ENCODE results near the gene CNTNAP2. TPM values are rescaled to one million over a fixed set of nuclear protein-coding genes. Genes with fewer than 3 reads are reported as not detected.

The CNTNAP2 gene
- total and polyA plus RNA-seq, 4 donors = 41.3 to 127 (median 67.8) TPM

DNA sequence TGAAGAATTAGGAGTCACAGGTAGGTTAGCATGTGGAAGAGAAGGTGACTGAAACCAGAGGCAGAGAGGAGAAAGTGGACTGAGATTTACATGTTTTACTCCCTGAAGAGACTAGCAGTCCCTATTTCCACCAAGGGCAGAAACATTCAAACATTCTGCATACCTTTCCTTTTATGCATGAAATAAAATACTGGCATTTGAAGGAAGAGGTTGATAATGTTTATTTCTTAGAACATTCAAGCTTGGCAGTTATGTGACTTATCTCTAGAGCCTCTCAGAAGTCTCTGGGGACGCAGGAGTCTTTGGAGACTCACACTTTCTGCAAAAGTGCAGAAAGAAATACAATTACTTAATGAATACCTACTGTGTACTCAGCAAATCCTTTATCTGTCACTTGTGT is 1966.8 kb downstream of the CNTNAP2 start:
- Histone ChIP-seq H3K27me3 (ENCODE audit: control insufficient read depth, insufficient read depth, low read length) (no peaks in the 10 kb centered on the region), H3K36me3 (ENCODE audit: control insufficient read depth, insufficient read depth, low read length) (no peaks in the 10 kb centered on the region), H3K27ac (ENCODE audit: low read depth, low read length) (no peak overlapping the region), H3K4me3 (ENCODE audit: low read depth, low read length) (no peak overlapping the region), H3K4me1 (ENCODE audit: control insufficient read depth, insufficient read depth, low read length) (no peaks in the 10 kb centered on the region), H3K9me3 (ENCODE audit: control insufficient read depth, insufficient read depth, low read length) (no peaks in the 10 kb centered on the region)
- no peak for DNase-seq (ENCODE audit: low read depth in 4 of 6, low spot score in 6 of 6)
- WGBS (ENCODE audit: insufficient coverage) = no CpG with 5 or more reads among the region's 1 CpG

DNA sequence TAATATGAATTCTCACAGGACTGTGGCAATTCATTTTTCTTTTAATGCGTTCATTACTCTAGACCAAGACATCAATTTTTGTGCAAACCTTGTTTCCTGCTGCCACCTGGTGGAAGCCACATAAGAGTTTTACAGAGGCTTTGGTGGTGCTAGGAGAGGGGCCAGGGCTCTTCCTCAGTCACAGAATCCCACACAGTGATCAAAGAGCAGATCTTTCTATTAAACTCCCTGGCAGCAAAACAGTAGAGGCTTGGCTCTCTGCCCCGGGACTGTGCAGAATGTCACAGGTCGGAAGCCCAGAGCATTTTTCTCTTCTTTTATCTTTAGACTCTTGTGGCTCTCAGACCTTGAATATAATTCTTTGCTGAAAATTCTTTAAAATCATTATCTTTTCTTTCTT is 1967.5 kb downstream of the CNTNAP2 start:
- 9% methylated on average over 2 of the region's 3 CpGs for WGBS (ENCODE audit: insufficient coverage)
- no peak overlapping the region for H3K4me3 ChIP-seq (ENCODE audit: low read depth, low read length)
- no peak overlapping the region for H3K27ac ChIP-seq (ENCODE audit: low read depth, low read length)
- DNase-seq (ENCODE audit: low read depth in 4 of 6, low spot score in 6 of 6) = peak; percentile 64 to 97 (median 82)
- H3K4me1 ChIP-seq (ENCODE audit: control insufficient read depth, insufficient read depth, low read length) = no peaks in the 10 kb centered on the region
- H3K9me3 ChIP-seq (ENCODE audit: control insufficient read depth, insufficient read depth, low read length) = no peaks in the 10 kb centered on the region
- H3K27me3 ChIP-seq (ENCODE audit: control insufficient read depth, insufficient read depth, low read length) = no peaks in the 10 kb centered on the region
- H3K36me3 ChIP-seq (ENCODE audit: control insufficient read depth, insufficient read depth, low read length) = no peaks in the 10 kb centered on the region

DNA sequence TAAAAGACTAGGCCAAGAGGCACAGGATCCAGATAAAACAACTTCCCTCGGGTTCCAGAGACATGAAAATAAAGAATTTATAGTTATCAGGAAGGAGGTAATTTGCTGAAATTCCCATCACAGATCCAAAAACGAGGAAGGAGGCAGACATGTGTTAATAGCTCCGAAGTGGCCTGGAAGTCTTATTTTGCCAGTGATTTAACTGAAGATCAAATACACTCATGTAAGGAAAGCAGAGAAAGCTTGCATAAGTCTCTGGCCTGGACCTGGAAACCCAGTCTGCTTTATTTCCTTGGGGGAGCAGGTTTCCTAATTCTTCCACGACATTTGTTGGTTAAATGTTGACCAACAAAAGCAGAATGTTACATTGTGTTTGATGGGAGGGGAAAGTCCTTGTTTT is 1975.3 kb downstream of the CNTNAP2 start:
- DNase-seq (ENCODE audit: low read depth in 4 of 6, low spot score in 6 of 6) = no peak
- H3K4me1 ChIP-seq (ENCODE audit: control insufficient read depth, insufficient read depth, low read length) = peaks cover 3% of the 10 kb centered on the region
- WGBS (ENCODE audit: insufficient coverage) = 80% methylated on average over 1 of the region's 4 CpGs
- no peak overlapping the region for H3K4me3 ChIP-seq (ENCODE audit: low read depth, low read length)
- H3K36me3 ChIP-seq (ENCODE audit: control insufficient read depth, insufficient read depth, low read length) = no peaks in the 10 kb centered on the region
- H3K27ac ChIP-seq (ENCODE audit: low read depth, low read length) = no peak overlapping the region
- H3K27me3 ChIP-seq (ENCODE audit: control insufficient read depth, insufficient read depth, low read length) = no peaks in the 10 kb centered on the region
- H3K9me3 ChIP-seq (ENCODE audit: control insufficient read depth, insufficient read depth, low read length) = no peaks in the 10 kb centered on the region

DNA sequence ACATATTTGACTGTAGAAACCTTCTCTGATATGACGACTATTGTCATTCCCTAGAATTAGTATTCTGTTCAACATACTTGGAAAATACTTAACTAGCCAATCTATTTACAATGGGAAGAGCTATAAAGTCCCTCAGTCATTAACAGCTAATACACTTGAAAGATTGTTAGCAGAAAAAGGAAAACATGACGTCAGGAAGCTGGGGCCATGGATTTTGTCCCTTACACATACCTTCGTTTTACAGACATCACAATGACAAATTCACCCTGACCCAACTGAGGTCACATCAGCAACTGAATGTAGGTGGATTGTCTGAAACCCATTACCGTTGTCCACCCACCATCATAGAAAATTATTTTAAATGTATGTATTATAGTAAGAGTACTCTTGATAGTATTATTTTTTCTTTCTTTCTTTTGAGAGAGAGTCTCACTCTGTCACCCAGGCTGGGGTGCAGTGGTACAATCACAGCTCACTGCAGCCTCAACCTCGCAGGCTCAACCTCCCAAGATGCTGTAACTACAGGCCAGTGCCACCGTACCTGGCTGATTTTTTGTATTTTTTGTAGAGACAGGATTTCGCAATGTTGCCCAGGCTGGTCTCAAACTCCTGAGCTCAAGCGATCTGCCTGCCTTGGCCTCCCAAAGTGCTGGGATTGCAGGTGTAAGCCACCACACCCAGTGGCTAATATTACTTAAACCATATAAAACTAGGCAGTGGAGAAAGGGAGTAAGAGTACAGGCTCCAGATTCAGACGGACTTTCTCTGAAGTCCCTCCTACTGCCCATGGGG is 1977.0 kb downstream of the CNTNAP2 start:
- DNase-seq (ENCODE audit: low read depth in 4 of 6, low spot score in 6 of 6) = no peak
- no CpG with 5 or more reads among the region's 9 CpGs for WGBS (ENCODE audit: insufficient coverage)
- H3K4me1 ChIP-seq (ENCODE audit: control insufficient read depth, insufficient read depth, low read length) = peaks cover 3% of the 10 kb centered on the region

DNA sequence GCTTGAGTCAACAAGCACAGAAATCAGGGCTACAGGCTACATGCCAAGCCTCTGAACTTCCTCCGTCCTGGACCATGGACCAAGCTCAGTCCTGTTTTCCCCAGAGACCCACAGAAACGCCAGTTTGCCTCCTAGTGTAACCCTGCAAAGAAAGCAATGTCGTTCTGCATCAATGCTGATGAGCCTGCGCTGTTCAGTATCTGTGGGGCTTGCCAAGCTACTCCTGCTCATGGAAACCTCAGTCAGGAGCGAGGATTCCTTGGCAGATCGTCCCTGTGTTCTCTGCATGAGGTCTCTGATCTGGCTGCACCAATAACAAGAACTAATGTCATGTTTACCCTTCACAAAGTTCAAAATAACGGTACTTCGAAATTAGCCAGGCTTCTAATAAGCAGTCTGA is 1978.5 kb downstream of the CNTNAP2 start:
- 23% methylated on average over 7 of the region's 8 CpGs for WGBS (ENCODE audit: insufficient coverage)
- peak in 2 of 6 donors; percentile 39 to 60 for DNase-seq (ENCODE audit: low read depth in 4 of 6, low spot score in 6 of 6)
- Histone ChIP-seq H3K27ac (ENCODE audit: low read depth, low read length) (no peak overlapping the region), H3K36me3 (ENCODE audit: control insufficient read depth, insufficient read depth, low read length) (no peaks in the 10 kb centered on the region), H3K27me3 (ENCODE audit: control insufficient read depth, insufficient read depth, low read length) (no peaks in the 10 kb centered on the region), H3K9me3 (ENCODE audit: control insufficient read depth, insufficient read depth, low read length) (no peaks in the 10 kb centered on the region), H3K4me3 (ENCODE audit: low read depth, low read length) (no peak overlapping the region), H3K4me1 (ENCODE audit: control insufficient read depth, insufficient read depth, low read length) (peaks cover 3% of the 10 kb centered on the region)

More for the DNA sequence above, 1977.0 kb downstream of the CNTNAP2 start:
- Histone ChIP-seq H3K27me3 (ENCODE audit: control insufficient read depth, insufficient read depth, low read length) (no peaks in the 10 kb centered on the region), H3K27ac (ENCODE audit: low read depth, low read length) (no peak overlapping the region), H3K36me3 (ENCODE audit: control insufficient read depth, insufficient read depth, low read length) (no peaks in the 10 kb centered on the region), H3K9me3 (ENCODE audit: control insufficient read depth, insufficient read depth, low read length) (no peaks in the 10 kb centered on the region), H3K4me3 (ENCODE audit: low read depth, low read length) (no peak overlapping the region)

DNA sequence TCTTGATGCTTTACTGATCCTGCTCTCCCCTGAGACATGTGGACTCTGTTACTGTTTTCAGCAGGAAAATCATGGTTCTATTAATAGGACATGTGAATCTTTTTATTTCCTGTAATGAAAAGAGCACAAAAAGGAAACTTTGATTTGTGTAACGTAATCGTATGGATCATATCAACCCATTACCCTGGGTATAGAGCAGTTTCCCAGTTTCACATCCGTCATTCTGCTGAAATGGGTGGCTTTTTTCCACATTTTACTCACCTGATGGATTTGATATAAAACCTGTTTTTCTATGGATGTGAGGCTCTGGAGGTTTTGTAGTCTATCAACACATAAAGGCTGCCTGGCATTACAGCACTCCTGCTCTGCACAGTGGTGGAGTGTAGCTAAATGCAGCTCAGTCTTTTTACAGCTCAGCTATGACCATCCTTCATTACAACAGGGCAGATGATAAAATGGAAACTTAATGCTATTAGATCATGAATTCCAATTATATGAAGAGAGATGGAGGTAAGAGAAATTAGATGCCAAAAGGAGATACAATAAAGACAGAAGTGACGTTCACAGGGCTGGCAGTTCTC is 1987.6 kb downstream of the CNTNAP2 start:
- no peaks in the 10 kb centered on the region for H3K27me3 ChIP-seq (ENCODE audit: control insufficient read depth, insufficient read depth, low read length)
- H3K9me3 ChIP-seq (ENCODE audit: control insufficient read depth, insufficient read depth, low read length) = no peaks in the 10 kb centered on the region
- peak in 1 of 6 donors; percentile 48 for DNase-seq (ENCODE audit: low read depth in 4 of 6, low spot score in 6 of 6)
- H3K4me1 ChIP-seq (ENCODE audit: control insufficient read depth, insufficient read depth, low read length) = peaks cover 4% of the 10 kb centered on the region
- WGBS (ENCODE audit: insufficient coverage) = no CpG with 5 or more reads among the region's 4 CpGs
- H3K27ac ChIP-seq (ENCODE audit: low read depth, low read length) = no peak overlapping the region
- H3K4me3 ChIP-seq (ENCODE audit: low read depth, low read length) = no peak overlapping the region
- no peaks in the 10 kb centered on the region for H3K36me3 ChIP-seq (ENCODE audit: control insufficient read depth, insufficient read depth, low read length)

DNA sequence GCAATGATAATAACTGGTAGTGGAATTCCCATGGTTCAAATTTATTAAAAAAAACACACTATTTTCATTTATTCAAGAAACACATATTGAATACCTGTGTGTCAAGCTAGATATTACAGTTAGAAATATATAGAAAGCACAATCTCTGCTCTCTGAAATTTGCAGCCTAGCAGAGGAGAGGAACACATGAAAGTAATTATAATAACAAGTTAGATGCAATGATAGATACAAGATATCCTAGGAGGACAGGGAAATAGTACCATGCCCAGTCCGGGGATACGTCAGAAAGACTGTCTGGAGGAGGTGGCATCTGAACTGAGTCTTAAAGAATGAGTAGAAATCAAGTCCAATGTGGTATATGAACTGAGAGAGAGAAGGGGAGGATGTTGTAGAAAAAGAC is 1988.3 kb downstream of the CNTNAP2 start:
- no peak overlapping the region for H3K27ac ChIP-seq (ENCODE audit: low read depth, low read length)

DNA sequence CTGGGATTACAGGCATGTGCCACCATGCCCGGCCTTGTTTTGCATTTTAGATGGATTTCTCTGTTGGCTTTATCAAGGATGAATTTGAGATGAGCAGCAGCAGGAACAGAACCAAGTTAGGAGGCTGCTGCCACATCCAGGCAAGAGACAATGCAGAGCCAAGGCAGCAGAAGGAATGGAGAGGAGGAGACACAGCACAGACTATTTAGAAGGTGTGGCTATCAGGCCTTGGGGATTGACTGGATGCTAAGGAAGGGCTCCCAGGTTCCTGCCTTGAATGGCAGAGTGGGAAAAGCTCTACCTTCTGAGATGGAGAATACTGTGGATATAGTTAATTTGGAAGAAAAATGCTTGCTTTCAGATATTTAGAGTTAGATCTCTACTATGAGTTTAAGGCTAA is 1989.3 kb downstream of the CNTNAP2 start:
- Histone ChIP-seq H3K27ac (ENCODE audit: low read depth, low read length) (no peak overlapping the region), H3K4me1 (ENCODE audit: control insufficient read depth, insufficient read depth, low read length) (peaks cover 4% of the 10 kb centered on the region), H3K9me3 (ENCODE audit: control insufficient read depth, insufficient read depth, low read length) (no peaks in the 10 kb centered on the region), H3K27me3 (ENCODE audit: control insufficient read depth, insufficient read depth, low read length) (no peaks in the 10 kb centered on the region), H3K4me3 (ENCODE audit: low read depth, low read length) (no peak overlapping the region), H3K36me3 (ENCODE audit: control insufficient read depth, insufficient read depth, low read length) (no peaks in the 10 kb centered on the region)
- DNase-seq (ENCODE audit: low read depth in 4 of 6, low spot score in 6 of 6) = no peak
- WGBS (ENCODE audit: insufficient coverage) = 82% methylated on average over 1 of the region's 1 CpG

More for the DNA sequence above, 1988.3 kb downstream of the CNTNAP2 start:
- 100% methylated on average over 2 of the region's 2 CpGs for WGBS (ENCODE audit: insufficient coverage)
- Histone ChIP-seq H3K36me3 (ENCODE audit: control insufficient read depth, insufficient read depth, low read length) (no peaks in the 10 kb centered on the region), H3K4me3 (ENCODE audit: low read depth, low read length) (no peak overlapping the region), H3K4me1 (ENCODE audit: control insufficient read depth, insufficient read depth, low read length) (peaks cover 4% of the 10 kb centered on the region), H3K27me3 (ENCODE audit: control insufficient read depth, insufficient read depth, low read length) (no peaks in the 10 kb centered on the region), H3K9me3 (ENCODE audit: control insufficient read depth, insufficient read depth, low read length) (no peaks in the 10 kb centered on the region)
- no peak for DNase-seq (ENCODE audit: low read depth in 4 of 6, low spot score in 6 of 6)

DNA sequence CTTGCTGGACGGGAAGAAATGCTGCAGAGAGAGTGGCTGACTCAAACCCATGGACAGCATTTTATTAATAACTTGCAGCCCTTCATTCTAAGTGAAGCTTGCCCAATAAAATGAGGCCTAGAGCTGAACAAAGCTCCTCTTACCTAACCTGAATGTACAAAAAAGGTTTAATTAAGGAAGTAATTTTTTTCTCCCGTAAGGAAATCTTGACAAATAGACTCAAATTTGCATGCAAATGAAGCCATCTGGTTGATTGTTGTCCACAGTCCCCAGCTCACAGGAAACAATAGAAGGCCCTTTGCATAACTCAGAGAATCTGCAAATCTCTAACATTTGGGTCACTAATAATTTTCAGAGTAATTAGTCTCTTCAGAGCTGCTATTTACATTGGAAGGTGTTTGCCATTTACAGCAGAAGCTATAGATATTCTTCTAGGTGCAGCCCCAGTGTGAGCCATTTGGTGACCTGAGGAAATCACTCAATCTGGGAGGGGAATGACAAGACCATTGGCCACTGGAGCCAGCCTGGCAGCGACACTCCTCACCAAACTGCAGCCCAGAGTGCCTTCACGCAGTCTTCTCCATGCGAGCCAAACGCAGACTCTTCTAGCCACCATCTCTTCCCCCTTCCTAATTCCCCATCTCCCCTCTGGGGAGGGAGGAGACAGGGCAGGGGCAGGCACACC is 1991.0 kb downstream of the CNTNAP2 start:
- Histone ChIP-seq H3K4me1 (ENCODE audit: control insufficient read depth, insufficient read depth, low read length) (peaks cover 4% of the 10 kb centered on the region), H3K36me3 (ENCODE audit: control insufficient read depth, insufficient read depth, low read length) (no peaks in the 10 kb centered on the region), H3K4me3 (ENCODE audit: low read depth, low read length) (no peak overlapping the region), H3K27ac (ENCODE audit: low read depth, low read length) (no peak overlapping the region), H3K27me3 (ENCODE audit: control insufficient read depth, insufficient read depth, low read length) (no peaks in the 10 kb centered on the region), H3K9me3 (ENCODE audit: control insufficient read depth, insufficient read depth, low read length) (no peaks in the 10 kb centered on the region)
- DNase-seq (ENCODE audit: low read depth in 4 of 6, low spot score in 6 of 6) = peak in 2 of 6 donors; percentile 32 to 58
- 17% methylated on average over 1 of the region's 6 CpGs for WGBS (ENCODE audit: insufficient coverage)
